Posterior vena cava (tissue), 2 donors: ENCODE measurements around the gene SEMA3G. TPM values are rescaled to one million over a fixed set of nuclear protein-coding genes. Genes with fewer than 3 reads are reported as not detected.

ENCODE experiments used
- DNase-seq: peaks from one replicate; pipeline ENCODE4 v3.0.0-alpha.2; 2020; ENCODE audit warnings: low spot score
- intact Hi-C, 2 donors: fragments of 100-400 bp; cut with DNase I; formaldehyde crosslinking; loops; one replicate each; pipeline versions ENCODE4 v1.14.1 to v1.14.2; 2022 to 2023
- total RNA-seq, 2 donors: library from RNA; stranded (reverse); fragmentation: NEBNext Ultra II Directional; extraction: Animal tissue kit (Norgen Biotek cat#: 25700); gene quantifications; one replicate each; pipeline ENCODE4 v1.2.1, GENCODE V29; 2021
- donor health status: DM: yes; HTN: yes; CAD: no.
- donor health status: DM: yes; HTN: yes; CAD: no.

Gene SEMA3G
- total RNA-seq, 2 donors from 2014 or later, result 12.4 to 17.7 TPM

- intact Hi-C loops, result no loop called here
- no peak for DNase-seq
Observed at GRCh38 chr3:52456169-52456799, 11.4 kb upstream of the SEMA3G start.

GRCh38 chr3:52455283-52456168 lies 10.6 kb upstream of the SEMA3G start, which contains the start of gene NISCH:
TSS of gene NISCH (plus strand) at chr3:52455604. CDS start at chr3:52455642, 38 bp downstream.
- DNase-seq, result peak; percentile 96
- intact Hi-C loops, result no loop called here

- no peak for DNase-seq
- intact Hi-C loops, result no loop called here
Observed at GRCh38 chr3:52454938-52455282, 10.0 kb upstream of the SEMA3G start.

GRCh38 chr3:52454250-52454937 lies 9.5 kb upstream of the SEMA3G start:
- no peak for DNase-seq
- intact Hi-C loops, result no loop called here

- DNase-seq, result no peak
- intact Hi-C loops, result no loop called here
Observed at GRCh38 chr3:52453496-52454249, 8.8 kb upstream of the SEMA3G start, which contains the start of gene TNNC1. TSS of gene TNNC1 (minus strand) at chr3:52454041. CDS start at chr3:52454015, 26 bp downstream.

- no peak for DNase-seq
- intact Hi-C loops, result no loop called here
Observed at GRCh38 chr3:52452570-52453221, 7.8 kb upstream of the SEMA3G start.

- DNase-seq, result no peak
- intact Hi-C loops, result no loop called here
Observed at GRCh38 chr3:52452126-52452525, 7.2 kb upstream of the SEMA3G start.

GRCh38 chr3:52451237-52452083 lies 6.6 kb upstream of the SEMA3G start:
- intact Hi-C loops, result no loop called here
- DNase-seq, result no peak

- intact Hi-C loops, result no loop called here
- DNase-seq, result no peak
Observed at GRCh38 chr3:52450489-52451236, 5.8 kb upstream of the SEMA3G start.

GRCh38 chr3:52447512-52448355 lies 2.8 kb upstream of the SEMA3G start:
- intact Hi-C loops, result loop anchor here in 1 of 2 donors (1.0 to 10.0 kb wide), 2 partner anchors 18 to 443 kb away; no protein-coding TSS in a partner anchor

GRCh38 chr3:52446631-52447511 lies 2.0 kb upstream of the SEMA3G start:
- no peak for DNase-seq
- intact Hi-C loops, result loop anchor here in 1 of 2 donors (1.0 to 10.0 kb wide), 2 partner anchors 18 to 442 kb away; no protein-coding TSS in a partner anchor

More at GRCh38 chr3:52447512-52448355, 2.8 kb upstream of the SEMA3G start:
- DNase-seq, result no peak

GRCh38 chr3:52446042-52446441 lies 1.1 kb upstream of the SEMA3G start:
- intact Hi-C loops, result loop anchor here in 1 of 2 donors (10.0 kb wide), 1 partner anchor 441 kb away; no protein-coding TSS in a partner anchor
- DNase-seq, result no peak

GRCh38 chr3:52443791-52444687 lies 864 bp downstream of the SEMA3G start:
- no peak for DNase-seq
- intact Hi-C loops, result loop anchor here (2.0 to 10.0 kb wide), 2 partner anchors 15 to 439 kb away; no protein-coding TSS in a partner anchor

- no peak for DNase-seq
- intact Hi-C loops, result loop anchor here in 1 of 2 donors (10.0 kb wide), 1 partner anchor 438 kb away; no protein-coding TSS in a partner anchor
Observed at GRCh38 chr3:52443268-52443610, 1.7 kb downstream of the SEMA3G start.
